ENCODE data around the gene EMX2.

DNA sequence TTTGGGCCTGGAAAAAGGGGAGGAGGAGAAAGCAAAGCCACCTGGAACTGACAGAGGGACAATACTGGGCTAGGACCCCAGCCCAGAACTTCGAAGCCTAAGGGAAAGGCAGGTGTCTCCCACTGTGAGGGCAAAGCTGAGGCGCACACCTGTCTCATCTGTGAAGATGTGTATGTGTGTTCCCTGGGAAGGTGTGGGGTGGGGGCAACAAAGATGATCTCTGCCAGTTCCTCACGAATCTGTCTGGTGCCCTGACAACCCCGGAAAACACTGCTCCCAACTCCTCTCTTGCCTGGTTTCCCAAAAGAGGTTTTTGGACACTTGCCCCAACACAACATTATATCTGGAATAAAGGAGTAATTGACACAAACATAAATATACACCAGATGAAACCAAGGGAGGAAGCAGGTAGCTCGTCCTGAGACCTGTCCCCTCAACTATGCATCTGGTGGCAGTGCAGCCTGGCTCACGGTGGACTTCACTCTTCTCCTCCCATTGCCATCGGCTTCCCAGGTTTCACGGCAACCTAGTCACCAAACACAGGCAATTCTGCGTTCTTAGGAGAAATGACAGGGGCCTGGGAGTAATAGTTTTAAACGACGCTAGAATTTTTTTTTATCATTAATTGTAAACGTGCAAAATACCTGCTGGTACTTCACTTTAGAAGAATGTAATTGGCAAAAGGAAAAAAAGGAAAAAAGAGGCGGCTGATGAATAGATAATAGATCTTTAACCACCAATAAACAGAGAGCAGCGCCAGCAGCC, 1.7 kb upstream of the EMX2 start:
- TF ChIP-seq POLR2AphosphoS5 (IDR thresholded peaks at IDR 0.05), result no peak
- TF ChIP-seq, protein P1, sequence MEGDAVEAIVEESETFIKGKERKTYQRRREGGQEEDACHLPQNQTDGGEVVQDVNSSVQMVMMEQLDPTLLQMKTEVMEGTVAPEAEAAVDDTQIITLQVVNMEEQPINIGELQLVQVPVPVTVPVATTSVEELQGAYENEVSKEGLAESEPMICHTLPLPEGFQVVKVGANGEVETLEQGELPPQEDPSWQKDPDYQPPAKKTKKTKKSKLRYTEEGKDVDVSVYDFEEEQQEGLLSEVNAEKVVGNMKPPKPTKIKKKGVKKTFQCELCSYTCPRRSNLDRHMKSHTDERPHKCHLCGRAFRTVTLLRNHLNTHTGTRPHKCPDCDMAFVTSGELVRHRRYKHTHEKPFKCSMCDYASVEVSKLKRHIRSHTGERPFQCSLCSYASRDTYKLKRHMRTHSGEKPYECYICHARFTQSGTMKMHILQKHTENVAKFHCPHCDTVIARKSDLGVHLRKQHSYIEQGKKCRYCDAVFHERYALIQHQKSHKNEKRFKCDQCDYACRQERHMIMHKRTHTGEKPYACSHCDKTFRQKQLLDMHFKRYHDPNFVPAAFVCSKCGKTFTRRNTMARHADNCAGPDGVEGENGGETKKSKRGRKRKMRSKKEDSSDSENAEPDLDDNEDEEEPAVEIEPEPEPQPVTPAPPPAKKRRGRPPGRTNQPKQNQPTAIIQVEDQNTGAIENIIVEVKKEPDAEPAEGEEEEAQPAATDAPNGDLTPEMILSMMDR (IDR thresholded peaks at IDR 0.05), result no peak
- TF ChIP-seq EP300 (IDR thresholded peaks at IDR 0.05), result no peak
